Spleen (tissue), 11 donors: ENCODE data around the gene BMP2. TPM values are rescaled to one million over a fixed set of nuclear protein-coding genes. Genes with fewer than 3 reads are reported as not detected.

ENCODE experiments used
- DNase-seq: peaks from one replicate; pipeline ENCODE4 v3.0.0-alpha.2; 2020
- H3K27ac ChIP-seq, 8 donors: fragments of 200-600 bp; sonication (generic) in 7 of 8; 1 replicate in 4 of 8; 2 replicates in 4 of 8; pipeline versions ENCODE4 v1.5.0 to v1.8.0; 2016 to 2021; ENCODE audit warnings: inconsistent platforms in 4 of 8, mild to moderate bottlenecking in 4 of 8, moderate library complexity in 1 of 8
- H3K27me3 ChIP-seq, 7 donors: fragments of 200-600 bp; sonication (generic) in 6 of 7; replicated peaks in 1 of 7; 1 replicate in 4 of 7; 2 replicates in 3 of 7; pipeline versions ENCODE4 v1.5.0 to v1.8.0; 2016 to 2021; ENCODE audit warnings: inconsistent platforms in 3 of 7, mild to moderate bottlenecking in 1 of 7
- H3K36me3 ChIP-seq, 6 donors: fragments of 200-600 bp; sonication (generic) in 5 of 6; 1 replicate in 4 of 6; 2 replicates in 2 of 6; pipeline versions ENCODE4 v1.5.0 to v1.8.0; 2016 to 2021; ENCODE audit warnings: inconsistent platforms in 2 of 6
- H3K4me1 ChIP-seq, 6 donors: fragments of 200-600 bp; sonication (generic) in 5 of 6; 1 replicate in 3 of 6; 2 replicates in 3 of 6; pipeline versions ENCODE4 v1.5.0 to v1.8.0; 2016 to 2021; ENCODE audit warnings: inconsistent platforms in 3 of 6
- H3K4me3 ChIP-seq, 8 donors: fragments of 200-600 bp; sonication (generic) in 7 of 8; 1 replicate in 4 of 8; 2 replicates in 4 of 8; pipeline versions ENCODE4 v1.5.0 to v1.8.0; 2016 to 2021; ENCODE audit warnings: inconsistent platforms in 4 of 8, mild to moderate bottlenecking in 4 of 8, moderate library complexity in 2 of 8
- H3K9me3 ChIP-seq, 8 donors: fragments of 200-600 bp; sonication (generic) in 7 of 8; 1 replicate in 4 of 8; 2 replicates in 4 of 8; pipeline versions ENCODE4 v1.5.0 to v1.8.0; 2016 to 2021; ENCODE audit warnings: inconsistent platforms in 4 of 8
- POLR2A ChIP-seq, 3 donors: fragments of 450-650 bp; IDR thresholded peaks; one replicate each; pipeline ENCODE4 v1.5.1; 2017; ENCODE audit warnings: antibody characterized with exemption in 3 of 3, mild to moderate bottlenecking in 1 of 3
- POLR2AphosphoS5 ChIP-seq, 3 donors: sonication (generic); formaldehyde crosslinking; IDR thresholded peaks; one replicate each; pipeline ENCODE4 v1.5.1; 2017; ENCODE audit warnings: antibody characterized with exemption in 3 of 3
- WGBS, 5 donors: extraction: QIAGEN DNeasy Blood & Tissue Kit in 3 of 5; methylation state at CpG; one replicate each; pipeline versions ENCODE4 v1.1.5 to v1.1.7; 2013 to 2018; 5-methylcytosine and 5-hydroxymethylcytosine counted together
- intact Hi-C: fragments of 100-400 bp; cut with DNase I; formaldehyde crosslinking; loops from one replicate; pipeline ENCODE4 v1.15.0; 2023; ENCODE audit warnings: low total_unique reads
- polyA plus RNA-seq, 3 donors: library from polyadenylated mRNA; stranded (reverse); fragments of 200-250 nt; gene quantifications; one replicate each; pipeline ENCODE4 v1.2.1, GENCODE V29; 2013
- total RNA-seq, 7 donors: library from RNA; depleted of rRNA in 3 of 7; stranded (reverse); fragments of >200 nt in 3 of 7; fragmentation: NEBNext Ultra II Directional in 4 of 7; extraction: Animal tissue kit (Norgen Biotek cat#: 25700) in 4 of 7; gene quantifications; one replicate each; pipeline versions ENCODE4 v1.1.0 to v1.2.1, GENCODE V29; 2016 to 2021
- TF ChIP-seq, protein P1 (sequence below), 11 experiments: fragments of 200-600 bp in 7 of 11; fragments of 450-650 bp in 4 of 11; sonication (generic) in 4 of 11; IDR thresholded peaks in 8 of 11; conservative IDR thresholded peaks in 3 of 11; 1 replicate in 7 of 11; 2 replicates in 4 of 11; pipeline versions ENCODE4 v1.4.0 to v1.8.0; 2016 to 2021; ENCODE audit warnings: antibody characterized with exemption in 11 of 11, inconsistent platforms in 4 of 11, mild to moderate bottlenecking in 1 of 11
- donor health status: healthy with polysubstance abuse.
- donor health status: DM: no; HTN: no; CAD: no; lungs with moderate emphysema.
- donor health status: DM: no; HTN: no; CAD: no.
- donor health status: Bipolar disorder and iron deficiency.
- donor health status: healthy.
- donor health status: DM: no; HTN: no; CAD: no.
- donor health status: DM: yes; HTN: yes; CAD: no.

BMP2 gene
- total and polyA plus RNA-seq, 10 donors, result 1.7 to 30.1 (median 15.0) TPM

DNA sequence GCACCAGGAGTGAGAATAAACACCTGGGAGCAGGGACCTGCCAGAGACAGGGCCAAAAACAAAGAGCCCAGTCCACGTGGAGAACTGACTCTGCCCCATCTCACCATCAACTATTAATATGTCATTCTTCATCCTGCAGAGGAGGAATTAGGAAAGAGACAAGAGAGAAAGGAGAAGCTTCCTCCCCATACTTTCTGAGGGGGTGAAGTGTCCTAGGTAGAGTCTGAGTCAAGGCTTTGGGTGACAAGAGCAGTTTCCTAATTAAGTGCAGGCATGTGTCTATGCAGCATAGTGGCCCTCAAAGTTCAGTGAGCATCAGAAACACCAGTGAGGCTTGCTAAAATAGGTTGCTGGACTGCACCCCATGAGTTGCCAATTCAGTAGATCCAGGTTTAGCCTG is 40.7 kb upstream of the BMP2 start:
- no peaks in the 10 kb centered on the region for H3K36me3 ChIP-seq
- TF ChIP-seq POLR2A (IDR thresholded peaks at IDR 0.05), result no peak
- TF ChIP-seq, protein P1, sequence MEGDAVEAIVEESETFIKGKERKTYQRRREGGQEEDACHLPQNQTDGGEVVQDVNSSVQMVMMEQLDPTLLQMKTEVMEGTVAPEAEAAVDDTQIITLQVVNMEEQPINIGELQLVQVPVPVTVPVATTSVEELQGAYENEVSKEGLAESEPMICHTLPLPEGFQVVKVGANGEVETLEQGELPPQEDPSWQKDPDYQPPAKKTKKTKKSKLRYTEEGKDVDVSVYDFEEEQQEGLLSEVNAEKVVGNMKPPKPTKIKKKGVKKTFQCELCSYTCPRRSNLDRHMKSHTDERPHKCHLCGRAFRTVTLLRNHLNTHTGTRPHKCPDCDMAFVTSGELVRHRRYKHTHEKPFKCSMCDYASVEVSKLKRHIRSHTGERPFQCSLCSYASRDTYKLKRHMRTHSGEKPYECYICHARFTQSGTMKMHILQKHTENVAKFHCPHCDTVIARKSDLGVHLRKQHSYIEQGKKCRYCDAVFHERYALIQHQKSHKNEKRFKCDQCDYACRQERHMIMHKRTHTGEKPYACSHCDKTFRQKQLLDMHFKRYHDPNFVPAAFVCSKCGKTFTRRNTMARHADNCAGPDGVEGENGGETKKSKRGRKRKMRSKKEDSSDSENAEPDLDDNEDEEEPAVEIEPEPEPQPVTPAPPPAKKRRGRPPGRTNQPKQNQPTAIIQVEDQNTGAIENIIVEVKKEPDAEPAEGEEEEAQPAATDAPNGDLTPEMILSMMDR (IDR thresholded peaks at IDR 0.05 in 8 of 11, conservative IDR thresholded peaks at IDR 0.05 in 3 of 11), result no peak
- TF ChIP-seq POLR2AphosphoS5 (IDR thresholded peaks at IDR 0.05), result no peak
- DNase-seq, result no peak
- H3K27me3 ChIP-seq, result no peaks in the 10 kb centered on the region
- no peak overlapping the region for H3K27ac ChIP-seq
- no peak overlapping the region for H3K4me3 ChIP-seq
- H3K4me1 ChIP-seq, result peaks cover 0 to 5% (median 0%) of the 10 kb centered on the region in 6 donors
- WGBS, 5 donors, result 33 to 75% (median 50%) methylated on average over 1 of the region's 1 CpG
- H3K9me3 ChIP-seq, result no peaks in the 10 kb centered on the region
- intact Hi-C loops, result no loop called here

DNA sequence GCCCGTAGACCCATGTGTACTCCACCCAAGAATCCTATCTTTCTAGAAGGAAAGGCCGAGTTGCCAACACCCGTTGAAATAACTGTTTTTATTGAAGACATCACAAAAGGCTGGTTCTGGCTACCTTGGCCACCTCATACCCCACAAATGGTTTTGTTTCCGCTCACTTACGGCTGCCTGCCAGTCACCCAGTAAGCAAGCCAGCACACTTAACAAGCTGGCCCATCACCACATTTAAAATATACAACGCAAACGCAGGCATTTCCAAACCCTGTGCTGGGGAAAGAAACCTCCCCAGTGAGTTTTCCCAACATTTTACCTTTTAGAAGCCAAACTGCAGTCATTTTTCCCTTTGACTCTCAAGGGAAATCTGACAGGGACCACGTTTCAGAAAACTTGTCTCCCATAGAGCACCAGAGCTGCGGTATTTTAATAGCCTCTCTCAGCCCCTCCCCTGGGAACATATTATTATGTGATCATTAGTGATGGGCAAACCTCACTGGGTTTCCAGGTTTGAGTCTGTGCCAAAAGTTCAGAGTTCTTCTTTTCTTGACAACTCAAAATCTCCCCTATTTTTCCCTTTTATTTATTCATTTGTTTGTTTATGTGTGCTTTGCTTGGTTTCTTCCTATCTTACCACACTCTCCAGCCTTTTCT is 36.7 kb upstream of the BMP2 start:
- WGBS, 5 donors, result 78 to 87% (median 83%) methylated on average over 9 of the region's 9 CpGs
- peak overlapping the region in 4 of 8 donors; percentile 50 to 63 (median 54) for H3K27ac ChIP-seq
- peaks cover 0 to 9% (median 0%) of the 10 kb centered on the region in 8 donors for H3K9me3 ChIP-seq
- H3K36me3 ChIP-seq, result no peaks in the 10 kb centered on the region
- H3K4me3 ChIP-seq, result no peak overlapping the region
- no peak for DNase-seq
- peaks cover 0 to 23% (median 2%) of the 10 kb centered on the region in 6 donors for H3K4me1 ChIP-seq
- intact Hi-C loops, result no loop called here
- TF ChIP-seq, protein P1 (IDR thresholded peaks at IDR 0.05 in 8 of 11, conservative IDR thresholded peaks at IDR 0.05 in 3 of 11), result no peak
- TF ChIP-seq POLR2AphosphoS5 (IDR thresholded peaks at IDR 0.05) (no peak), POLR2A (IDR thresholded peaks at IDR 0.05) (no peak)
- no peaks in the 10 kb centered on the region for H3K27me3 ChIP-seq

DNA sequence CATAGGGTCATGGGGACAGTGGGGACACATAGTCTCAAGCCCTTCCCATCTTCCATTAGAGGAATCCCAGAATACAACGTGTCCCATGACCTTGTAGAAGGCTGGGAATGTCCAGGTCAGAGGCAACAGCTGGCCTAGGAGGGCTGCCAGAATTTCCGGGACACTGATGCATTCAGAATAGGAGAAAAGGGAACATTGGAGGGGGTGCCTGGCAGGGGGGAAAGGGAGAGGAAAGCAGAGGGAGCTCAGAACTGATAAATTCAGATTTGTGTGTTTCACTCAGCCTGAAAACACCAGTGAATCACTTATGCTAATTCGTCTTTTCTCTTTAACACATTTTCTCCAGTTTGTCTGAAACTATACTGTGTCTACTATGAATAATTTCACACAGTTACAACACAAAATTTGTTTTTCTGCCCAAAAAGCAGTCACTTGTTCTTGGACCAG is 35.5 kb upstream of the BMP2 start:
- Histone ChIP-seq H3K4me1 (peaks cover 0 to 26% (median 2%) of the 10 kb centered on the region in 6 donors), H3K27me3 (no peaks in the 10 kb centered on the region), H3K27ac (peak overlapping the region in 6 of 8 donors; percentile 28 to 65 (median 54)), H3K36me3 (no peaks in the 10 kb centered on the region), H3K4me3 (no peak overlapping the region), H3K9me3 (peaks cover 0 to 9% (median 0%) of the 10 kb centered on the region in 8 donors)
- no peak for DNase-seq
- WGBS, 5 donors, result 51 to 63% (median 58%) methylated on average over 3 of the region's 3 CpGs
- intact Hi-C loops, result no loop called here
- no peak for TF ChIP-seq POLR2A (IDR thresholded peaks at IDR 0.05)
- TF ChIP-seq, protein P1 (IDR thresholded peaks at IDR 0.05 in 8 of 11, conservative IDR thresholded peaks at IDR 0.05 in 3 of 11), result no peak
- TF ChIP-seq POLR2AphosphoS5 (IDR thresholded peaks at IDR 0.05), result peak in 1 of 3 donors; percentile 83

DNA sequence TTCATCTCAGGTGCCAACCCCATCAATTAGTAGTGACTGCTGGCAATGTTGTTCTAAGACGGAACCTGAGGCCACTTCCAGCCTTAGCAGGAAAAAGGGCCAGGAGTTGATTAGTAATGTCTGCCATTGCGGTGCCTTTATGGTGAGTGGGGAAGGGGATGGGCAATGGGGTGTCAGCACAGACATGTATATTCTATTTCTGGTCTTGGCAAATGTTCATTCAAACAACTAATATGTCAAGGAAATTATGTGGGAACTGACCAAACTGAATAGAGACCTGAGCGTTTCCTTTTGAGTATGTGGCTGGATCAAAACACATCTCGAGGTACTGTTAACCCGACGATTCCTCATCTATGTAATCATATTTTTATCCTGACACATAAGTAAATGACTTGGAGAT is 34.6 kb upstream of the BMP2 start:
- WGBS, 5 donors, result 90 to 95% (median 92%) methylated on average over 6 of the region's 6 CpGs
- Histone ChIP-seq H3K4me3 (no peak overlapping the region), H3K27me3 (no peaks in the 10 kb centered on the region), H3K4me1 (peaks cover 0 to 26% (median 2%) of the 10 kb centered on the region in 6 donors), H3K9me3 (peaks cover 0 to 9% (median 0%) of the 10 kb centered on the region in 8 donors), H3K27ac (peak overlapping the region in 2 of 8 donors; percentile 51 to 65), H3K36me3 (no peaks in the 10 kb centered on the region)
- DNase-seq, result no peak
- TF ChIP-seq POLR2A (IDR thresholded peaks at IDR 0.05) (no peak), POLR2AphosphoS5 (IDR thresholded peaks at IDR 0.05) (no peak)
- TF ChIP-seq, protein P1 (IDR thresholded peaks at IDR 0.05 in 8 of 11, conservative IDR thresholded peaks at IDR 0.05 in 3 of 11), result no peak
- intact Hi-C loops, result no loop called here
